CD14-positive monocyte (primary cell): Measurements from ENCODE around the gene GRIA1. TPM values are rescaled to one million over a fixed set of nuclear protein-coding genes. Genes with fewer than 3 reads are reported as not detected.

ENCODE experiments used
- DNase-seq, 3 donors: peaks; one replicate each; pipeline ENCODE4 v3.0.0-alpha.2; 2011 to 2022
- H2AFZ ChIP-seq: 2 replicates; pipeline ENCODE4 v1.6.0; 2012; ENCODE audit warnings: mild to moderate bottlenecking, low read depth, low read length, inconsistent platforms; ENCODE audit not compliant: insufficient read depth, poor library complexity, severe bottlenecking
- H3K27ac ChIP-seq, 2 donors: 1 replicate in 1 of 2; 2 replicates in 1 of 2; pipeline ENCODE4 v1.5.1; 2012 to 2013; ENCODE audit warnings: low read length in 2 of 2, control low read depth in 1 of 2, inconsistent platforms in 1 of 2, low read depth in 1 of 2, mild to moderate bottlenecking in 1 of 2
- H3K27me3 ChIP-seq, 2 donors: one replicate each; pipeline versions ENCODE4 v1.6.0 to v1.6.1; 2011 to 2013; ENCODE audit warnings: low read length in 2 of 2; ENCODE audit not compliant: control insufficient read depth in 2 of 2, insufficient read depth in 2 of 2
- H3K36me3 ChIP-seq, 2 donors: replicated peaks in 1 of 2; 1 replicate in 1 of 2; 2 replicates in 1 of 2; pipeline versions ENCODE4 v1.5.1 to v1.6.1; 2012 to 2013; ENCODE audit warnings: low read length in 2 of 2, control low read depth in 1 of 2, inconsistent platforms in 1 of 2, mild to moderate bottlenecking in 1 of 2; ENCODE audit not compliant: insufficient read depth in 2 of 2, control insufficient read depth in 1 of 2
- H3K4me1 ChIP-seq, 2 donors: 1 replicate in 1 of 2; 2 replicates in 1 of 2; pipeline versions ENCODE4 v1.5.1 to v1.6.1; 2012 to 2013; ENCODE audit warnings: low read length in 2 of 2, control low read depth in 1 of 2, inconsistent platforms in 1 of 2, mild to moderate bottlenecking in 1 of 2, moderate library complexity in 1 of 2; ENCODE audit not compliant: insufficient read depth in 2 of 2, control insufficient read depth in 1 of 2
- H3K4me2 ChIP-seq: replicated peaks from 2 replicates; pipeline ENCODE3; 2012; ENCODE audit warnings: low read length, moderate library complexity, mild to moderate bottlenecking; ENCODE audit not compliant: poor library complexity, severe bottlenecking; ENCODE audit errors: extremely low read depth
- H3K4me3 ChIP-seq, 3 experiments: fragments of 200-600 bp in 1 of 3; sonication (generic) in 1 of 3; replicated peaks in 1 of 3; 1 replicate in 2 of 3; 2 replicates in 1 of 3; pipeline ENCODE4 v1.5.1; 2011 to 2013; ENCODE audit warnings: low read length in 3 of 3, mild to moderate bottlenecking in 3 of 3, control low read depth in 2 of 3, low read depth in 2 of 3, inconsistent platforms in 1 of 3, moderate library complexity in 1 of 3
- H3K79me2 ChIP-seq: 2 replicates; pipeline ENCODE4 v1.6.0; 2012; ENCODE audit warnings: mild to moderate bottlenecking, control low read depth, inconsistent platforms, low read length, moderate library complexity; ENCODE audit not compliant: insufficient read depth
- H3K9ac ChIP-seq: 2 replicates; pipeline ENCODE4 v1.6.0; 2017; ENCODE audit warnings: low read length, mild to moderate bottlenecking; ENCODE audit not compliant: insufficient read depth, poor library complexity, severe bottlenecking
- H3K9me3 ChIP-seq, 2 donors: replicated peaks in 1 of 2; 1 replicate in 1 of 2; 2 replicates in 1 of 2; pipeline versions ENCODE4 v1.5.1 to v1.6.1; 2012 to 2013; ENCODE audit warnings: low read length in 2 of 2, control low read depth in 1 of 2; ENCODE audit not compliant: control insufficient read depth in 1 of 2, insufficient read depth in 1 of 2
- H4K20me1 ChIP-seq: 2 replicates; pipeline ENCODE4 v1.6.0; 2012; ENCODE audit warnings: mild to moderate bottlenecking, low read length, control low read depth, moderate library complexity; ENCODE audit not compliant: insufficient read depth
- H3K27ac Mint-ChIP-seq, 7 donors: one replicate each; pipeline ENCODE4 v1.8.0; 2020; ENCODE audit warnings: mild to moderate bottlenecking in 7 of 7, mixed read lengths in 7 of 7, moderate library complexity in 6 of 7, inconsistent platforms in 2 of 7
- H3K27me3 Mint-ChIP-seq, 3 donors: one replicate each; pipeline ENCODE4 v1.8.0; 2021 to 2022; ENCODE audit warnings: low read depth in 3 of 3, mild to moderate bottlenecking in 3 of 3, mixed read lengths in 3 of 3, moderate library complexity in 3 of 3, inconsistent platforms in 1 of 3
- H3K36me3 Mint-ChIP-seq, 2 donors: one replicate each; pipeline ENCODE4 v1.8.0; 2020; ENCODE audit warnings: mixed read lengths in 2 of 2, inconsistent platforms in 1 of 2, mild to moderate bottlenecking in 1 of 2
- H3K4me1 Mint-ChIP-seq: one replicate; pipeline ENCODE4 v1.8.0; 2020; ENCODE audit warnings: mild to moderate bottlenecking, mixed read lengths
- H3K4me3 Mint-ChIP-seq, 2 donors: one replicate each; pipeline ENCODE4 v1.8.0; 2020; ENCODE audit warnings: mild to moderate bottlenecking in 2 of 2, mixed read lengths in 2 of 2, moderate library complexity in 1 of 2
- H3K9me3 Mint-ChIP-seq, 7 donors: one replicate each; pipeline ENCODE4 v1.8.0; 2020 to 2022; ENCODE audit warnings: mixed read lengths in 7 of 7, mild to moderate bottlenecking in 6 of 7, moderate library complexity in 6 of 7, inconsistent platforms in 2 of 7
- CTCF ChIP-seq: fragments of 200-600 bp; IDR thresholded peaks from one replicate; pipeline ENCODE4 v1.8.0; 2022; ENCODE audit warnings: antibody characterized with exemption, mild to moderate bottlenecking
- WGBS: methylation state at CpG from one replicate; pipeline ENCODE4 v1.1.5; 2013; ENCODE audit warnings: missing lambda C conversion rate; ENCODE audit not compliant: insufficient coverage; 5-methylcytosine and 5-hydroxymethylcytosine counted together
- intact Hi-C, 2 donors: fragments of 100-400 bp; cut with micrococcal nuclease; formaldehyde crosslinking; loops; one replicate each; pipeline versions ENCODE4 v1.15.0 to v1.15.1; 2023
- polyA plus RNA-seq, 3 donors: library from polyadenylated mRNA; depleted of rRNA in 1 of 3; unstranded in 2 of 3; stranded (reverse) in 1 of 3; fragments of 300-500 nt in 2 of 3; fragments of >200 nt in 1 of 3; fragmentation: Illumina TruSeq in 2 of 3; gene quantifications; 1 replicate in 2 of 3; 2 replicates in 1 of 3; pipeline ENCODE4 v1.2.3, GENCODE V29; 2012 to 2021

The GRIA1 gene
- polyA plus RNA-seq, 3 donors, result not detected

GRCh38 chr5:153489611-153490010 is 859 bp upstream of the GRIA1 start:
- intact Hi-C loops, result no loop called here
- Histone ChIP-seq H2AFZ (no peak overlapping the region), H3K4me3 (no peak overlapping the region), H3K4me1 (no peaks in the 10 kb centered on the region), H4K20me1 (no peaks in the 10 kb centered on the region), H3K4me2 (no peak overlapping the region), H3K27ac (no peak overlapping the region), H3K36me3 (no peaks in the 10 kb centered on the region), H3K79me2 (no peaks in the 10 kb centered on the region), H3K9me3 (no peaks in the 10 kb centered on the region), H3K27me3 (peaks cover 18 to 27% of the 10 kb centered on the region in 2 donors), H3K9ac (no peak overlapping the region)
- TF ChIP-seq CTCF, result no peak
- no CpG with 5 or more reads among the region's 3 CpGs for WGBS
- Mint-ChIP-seq H3K27ac (no peak overlapping the region), H3K9me3 (peaks cover 0 to 2% (median 0%) of the 10 kb centered on the region in 7 donors), H3K36me3 (no peaks in the 10 kb centered on the region), H3K4me3 (no peak overlapping the region), H3K4me1 (no peaks in the 10 kb centered on the region), H3K27me3 (peaks cover 11 to 26% (median 17%) of the 10 kb centered on the region in 3 donors)
- DNase-seq, result no peak

GRCh38 chr5:153491038-153491744 is 721 bp downstream of the GRIA1 start:
- intact Hi-C loops, result no loop called here
- Mint-ChIP-seq H3K4me1 (no peaks in the 10 kb centered on the region), H3K27ac (peak overlapping the region in 1 of 7 donors; percentile 10), H3K4me3 (peak overlapping the region in 1 of 2 donors; percentile 35), H3K27me3 (peaks cover 11 to 26% (median 17%) of the 10 kb centered on the region in 3 donors), H3K9me3 (peaks cover 0 to 2% (median 0%) of the 10 kb centered on the region in 7 donors), H3K36me3 (no peaks in the 10 kb centered on the region)
- Histone ChIP-seq H3K79me2 (no peaks in the 10 kb centered on the region), H3K4me3 (no peak overlapping the region), H3K27me3 (peaks cover 18 to 28% of the 10 kb centered on the region in 2 donors), H3K27ac (no peak overlapping the region), H3K9ac (no peak overlapping the region), H3K4me1 (no peaks in the 10 kb centered on the region), H3K9me3 (no peaks in the 10 kb centered on the region), H2AFZ (no peak overlapping the region), H3K4me2 (no peak overlapping the region), H4K20me1 (no peaks in the 10 kb centered on the region), H3K36me3 (no peaks in the 10 kb centered on the region)
- DNase-seq, result no peak
- 47% methylated on average over 7 of the region's 14 CpGs for WGBS
- no peak for TF ChIP-seq CTCF
